NCI-H2227 treated with DMSO at 0.1 percent for 48 hours (cell line): Measurements from ENCODE around the gene ID1.
A peak's percentile ranks its signal among the peaks of the same experiment; 100 is the strongest.
"Not testable (repeated sequence)": the region's sequence is repeated elsewhere in the genome, so short reads cannot be mapped to it uniquely, and the experiment has no call there.

Source experiments
- DNase-seq: peaks from one replicate; lab custom pipeline; 2025; lab: John Stamatoyannopoulos, UW

The ID1 gene

GRCh38 chr20:31638317-31638716, 33.2 kb downstream of the ID1 start:
- peak; percentile 11 for DNase-seq

- DNase-seq, result no peak
Observed at GRCh38 chr20:31638816-31639215, 33.7 kb downstream of the ID1 start.

DNA sequence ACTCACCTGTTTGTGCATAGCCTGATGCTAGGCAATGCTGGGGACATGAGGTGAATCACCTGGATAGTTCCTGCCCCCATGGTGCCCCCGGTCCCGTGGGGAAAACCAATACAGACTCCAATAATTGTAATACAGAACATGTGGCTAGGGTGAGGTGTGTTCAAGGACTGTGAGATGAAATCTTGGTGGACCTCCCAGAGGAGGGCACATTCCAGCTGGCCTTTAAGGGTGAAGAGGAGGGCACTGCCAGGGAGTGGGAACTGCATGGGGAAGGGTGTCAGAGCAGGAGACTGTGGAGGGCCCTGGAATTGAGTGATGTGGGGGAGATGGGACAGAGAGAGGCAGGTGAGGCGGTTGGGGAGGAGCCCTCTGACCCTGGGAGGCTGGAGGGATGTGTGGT, 35.2 kb downstream of the ID1 start:
- no peak for DNase-seq

DNA sequence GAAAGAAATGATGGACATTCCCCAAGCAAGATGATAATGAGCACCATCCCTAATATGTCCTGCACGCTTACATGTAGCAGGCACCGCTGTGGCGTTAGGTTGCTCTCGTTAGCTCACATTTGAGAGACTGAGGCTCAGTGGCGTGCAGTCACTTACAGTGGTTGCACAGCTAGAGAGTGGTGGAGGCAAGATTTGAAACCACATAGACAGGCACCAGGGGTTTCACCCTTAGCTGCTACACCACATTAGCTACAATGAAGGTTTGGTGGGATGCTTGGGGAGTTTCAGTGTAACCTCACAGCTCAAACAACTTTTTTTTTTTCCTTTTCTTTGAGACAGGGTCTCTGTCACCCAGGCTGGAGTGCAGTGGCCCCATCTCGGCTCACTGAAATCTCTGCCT, 36.3 kb downstream of the ID1 start:
- no peak for DNase-seq

DNA sequence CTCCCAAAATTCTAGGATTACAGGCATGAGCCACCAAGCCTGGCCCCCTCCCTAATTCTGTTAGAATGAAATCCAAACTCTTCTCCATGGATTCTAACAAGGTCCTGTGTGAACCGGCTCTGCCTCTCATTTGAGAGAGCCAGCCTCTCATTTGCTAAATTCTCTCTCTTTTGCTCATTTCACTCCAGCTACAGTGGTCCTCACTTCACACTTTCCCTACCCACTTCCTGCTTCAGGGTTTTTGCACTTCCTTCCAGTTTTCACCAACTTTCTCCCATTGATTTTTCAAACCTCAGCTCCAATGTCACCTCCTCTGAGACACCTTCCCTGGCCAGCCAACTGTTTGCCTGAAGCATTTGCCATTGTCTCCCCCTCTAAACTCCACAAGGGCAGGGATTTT, 37.7 kb downstream of the ID1 start:
- DNase-seq, result no peak

DNA sequence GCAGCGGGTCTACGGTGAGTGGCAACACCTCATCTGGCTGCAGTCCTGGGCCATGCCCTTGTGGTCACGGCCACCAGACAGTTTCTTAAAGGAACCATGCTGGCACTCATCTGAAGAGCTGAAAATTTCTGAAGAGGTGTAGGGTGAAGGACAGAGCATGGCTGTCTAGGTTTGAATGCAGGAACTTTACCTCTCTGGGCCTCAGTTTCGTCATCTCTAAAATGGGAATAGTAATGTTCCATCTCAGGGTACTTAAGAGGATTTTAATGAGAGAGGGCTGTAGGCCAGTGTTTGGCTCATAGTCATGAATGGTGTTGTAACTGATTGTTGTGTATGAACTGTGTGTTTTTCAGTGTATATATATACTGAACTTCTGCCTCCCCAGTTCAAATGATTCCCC, 38.4 kb downstream of the ID1 start:
- no peak for DNase-seq

- no peak for DNase-seq
Observed at GRCh38 chr20:31644701-31645100, 39.6 kb downstream of the ID1 start.

DNA sequence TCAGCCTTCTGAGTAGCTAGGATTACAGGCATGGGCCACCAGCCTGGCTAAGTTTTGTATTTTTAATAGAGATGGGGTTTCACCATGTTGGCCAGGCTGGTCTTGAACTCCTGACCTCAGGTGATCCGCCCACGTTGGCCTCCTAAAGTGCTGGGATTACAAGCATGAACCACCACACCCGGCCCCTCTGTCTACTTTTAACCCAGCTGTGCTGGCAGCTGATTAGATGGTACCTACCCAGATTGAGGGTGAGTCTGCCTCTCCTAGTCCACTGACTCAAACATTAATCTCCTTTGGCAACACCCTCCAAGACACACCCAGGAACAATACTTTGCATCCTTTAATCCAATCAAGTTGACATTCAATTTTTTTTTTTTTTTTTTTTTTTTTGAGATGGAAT, 43.0 kb downstream of the ID1 start:
- not testable (repeated sequence) for DNase-seq

DNA sequence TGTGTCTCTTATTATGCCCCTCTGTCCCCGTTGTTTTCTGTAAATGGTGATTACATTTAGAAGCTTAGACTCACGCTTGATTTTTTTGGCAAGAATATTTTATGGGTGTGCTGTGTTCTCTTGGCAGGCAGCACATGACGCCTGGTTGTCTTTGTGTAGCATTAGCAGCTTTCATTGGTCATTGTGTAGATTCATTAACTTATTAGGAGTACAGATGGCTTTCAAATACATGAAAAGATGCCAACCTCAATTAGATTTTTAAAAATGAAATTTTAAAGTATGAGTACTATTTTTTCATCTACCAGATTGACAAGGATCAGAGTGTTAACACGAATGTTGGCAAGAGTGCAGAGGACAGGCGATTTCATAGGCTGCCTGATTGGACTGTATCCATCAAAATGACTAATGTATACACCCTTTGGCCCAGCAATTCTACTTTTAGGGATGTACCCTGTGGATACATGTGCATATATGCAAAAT, 47.9 kb downstream of the ID1 start:
- no peak for DNase-seq

GRCh38 chr20:31653561-31653960, 48.5 kb downstream of the ID1 start:
- DNase-seq, result no peak

GRCh38 chr20:31654534-31654933, 49.4 kb downstream of the ID1 start:
- no peak for DNase-seq
